Medulla oblongata (tissue), 1 donor: ENCODE results near the gene RHBDF2.
A peak's percentile ranks its signal among the peaks of the same experiment; 100 is the strongest.

Experiments used
- DNase-seq: peaks from one replicate; pipeline ENCODE4 v3.0.0-alpha.2; 2015; ENCODE audit errors: extremely low spot score

RHBDF2 gene

DNA sequence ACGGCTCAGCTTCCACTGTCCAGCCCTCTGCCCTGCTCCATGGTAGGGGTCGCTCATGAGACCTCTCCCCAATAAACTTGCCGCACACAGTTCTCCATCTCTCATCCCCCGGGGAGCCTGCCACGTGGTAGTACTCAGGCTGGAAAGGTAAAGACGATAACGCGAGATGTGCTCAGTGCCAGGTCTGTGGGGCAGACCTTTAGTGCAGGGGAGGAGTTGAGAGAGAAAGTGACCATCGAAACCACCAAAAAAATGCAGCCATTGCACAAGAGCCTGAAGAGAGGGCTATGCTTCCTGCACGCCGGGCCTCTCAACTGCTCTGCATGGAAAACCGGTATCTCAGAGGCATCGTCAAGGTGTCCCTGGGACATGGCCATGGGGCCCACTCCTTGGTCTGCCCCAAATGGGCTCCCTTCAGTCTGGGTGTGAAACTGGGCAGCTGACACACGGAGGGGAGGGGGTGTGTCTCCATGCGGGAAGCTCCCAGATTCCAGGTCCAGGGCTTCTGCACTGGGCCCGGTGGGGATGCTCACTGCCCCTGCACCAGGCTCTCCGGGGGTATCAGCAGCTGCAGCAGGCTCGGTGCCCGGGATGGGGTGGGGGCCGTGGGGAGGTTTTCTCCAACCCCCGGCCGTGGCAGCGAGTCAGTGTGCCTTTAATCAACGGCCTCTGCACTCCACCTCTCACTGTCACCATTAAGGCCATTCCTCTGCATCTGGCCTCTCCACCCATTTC is 38.5 kb downstream of the RHBDF2 start:
- no peak for DNase-seq

DNA sequence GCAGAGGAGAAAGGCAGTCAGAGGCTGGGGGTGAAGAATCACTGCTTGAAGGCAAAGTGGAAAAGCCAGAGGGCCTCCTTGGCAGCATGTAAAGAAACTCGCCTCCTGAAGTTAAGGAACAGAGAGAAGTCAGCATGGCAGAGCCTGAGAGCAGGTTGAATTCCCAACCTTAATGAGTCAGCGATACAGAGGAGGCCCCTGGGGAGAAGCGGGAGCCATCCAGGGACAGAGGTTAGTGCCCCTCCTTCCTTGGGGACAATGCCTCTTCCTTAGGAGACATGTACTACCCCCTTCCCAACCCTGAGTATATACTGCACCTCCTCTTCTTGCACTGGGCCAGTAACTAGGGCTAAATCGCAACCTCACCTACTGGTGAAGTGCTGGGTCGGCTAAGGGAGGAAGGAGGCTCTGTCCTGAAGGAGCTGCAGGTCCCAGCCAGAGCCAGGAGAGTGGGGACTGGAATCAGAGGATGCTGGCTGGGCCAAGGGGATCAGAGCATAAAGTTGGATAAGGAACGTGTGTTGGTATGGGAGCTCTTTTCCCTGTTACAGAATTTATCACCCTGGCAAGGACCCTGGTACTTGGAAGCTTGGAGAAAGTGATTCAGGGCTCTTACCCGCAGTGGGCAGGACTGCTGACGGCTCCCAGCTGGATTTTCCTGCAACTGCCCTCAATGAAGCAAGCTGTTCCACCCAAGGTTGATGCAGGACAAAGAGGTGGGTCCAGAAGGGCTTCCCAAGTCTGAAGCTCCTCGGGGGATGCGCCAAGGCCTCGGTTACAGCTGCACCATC is 39.3 kb downstream of the RHBDF2 start:
- DNase-seq, result no peak

- DNase-seq, result no peak
Measured at GRCh38 chr17:76459674-76460073, 41.5 kb downstream of the RHBDF2 start.

DNA sequence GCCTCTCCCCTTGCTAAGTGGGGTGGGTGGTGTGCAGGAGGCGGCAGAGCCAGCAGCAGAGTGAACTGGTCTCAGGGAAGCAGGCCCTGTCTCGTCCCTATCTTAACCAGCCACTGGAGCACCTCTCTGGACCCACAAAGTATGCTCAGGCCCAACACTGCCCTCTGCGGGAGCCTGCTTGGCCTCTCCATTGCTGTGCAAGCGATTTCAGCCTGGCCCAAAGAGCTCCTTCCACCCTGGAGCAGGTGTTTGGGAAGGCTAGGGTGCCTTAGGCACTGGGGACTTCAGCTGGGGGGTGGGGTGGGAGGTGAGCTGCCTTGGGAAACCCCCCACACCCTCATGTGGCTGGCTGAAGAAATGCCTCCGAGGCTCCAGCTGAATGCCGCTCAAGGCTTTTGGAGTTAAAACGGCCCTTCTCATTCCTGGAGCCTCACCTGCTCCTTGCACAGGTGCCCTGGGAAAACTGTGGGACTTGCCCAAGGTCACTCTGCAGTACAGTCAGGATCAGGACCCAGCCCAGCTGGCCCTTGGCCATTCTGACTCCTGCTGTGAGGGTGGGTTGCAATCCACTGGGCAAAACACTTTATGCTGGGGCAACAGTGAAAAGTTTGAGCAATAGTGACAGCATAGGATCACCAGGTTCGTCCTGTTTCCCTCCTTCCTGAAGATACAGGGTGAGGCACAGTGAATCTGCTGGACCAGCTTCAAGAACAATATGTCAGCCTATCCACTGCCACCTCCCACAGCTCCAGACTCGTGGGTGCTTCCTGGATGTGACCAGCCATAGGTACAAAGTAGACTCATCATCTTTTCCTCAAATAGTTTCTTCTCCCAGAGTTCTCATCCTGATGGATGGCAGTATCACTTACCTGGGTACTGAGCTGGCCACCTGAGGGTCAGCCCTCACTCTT is 42.4 kb downstream of the RHBDF2 start:
- DNase-seq, result no peak

DNA sequence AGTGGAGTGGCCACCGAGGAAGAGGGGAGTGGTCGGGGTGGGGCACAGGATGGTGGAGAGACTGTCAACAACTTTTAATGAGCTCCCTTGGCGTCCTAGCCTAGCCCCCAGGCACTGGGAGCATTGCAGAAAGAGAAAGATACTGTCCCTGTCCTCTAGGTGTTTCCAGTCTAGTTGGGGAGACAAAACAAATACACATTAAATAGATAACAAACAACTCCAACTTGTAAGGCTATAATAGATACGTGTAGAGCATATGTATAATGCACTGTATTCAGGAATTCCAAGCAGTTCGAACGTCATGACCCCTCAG is 47.8 kb downstream of the RHBDF2 start:
- no peak for DNase-seq

DNA sequence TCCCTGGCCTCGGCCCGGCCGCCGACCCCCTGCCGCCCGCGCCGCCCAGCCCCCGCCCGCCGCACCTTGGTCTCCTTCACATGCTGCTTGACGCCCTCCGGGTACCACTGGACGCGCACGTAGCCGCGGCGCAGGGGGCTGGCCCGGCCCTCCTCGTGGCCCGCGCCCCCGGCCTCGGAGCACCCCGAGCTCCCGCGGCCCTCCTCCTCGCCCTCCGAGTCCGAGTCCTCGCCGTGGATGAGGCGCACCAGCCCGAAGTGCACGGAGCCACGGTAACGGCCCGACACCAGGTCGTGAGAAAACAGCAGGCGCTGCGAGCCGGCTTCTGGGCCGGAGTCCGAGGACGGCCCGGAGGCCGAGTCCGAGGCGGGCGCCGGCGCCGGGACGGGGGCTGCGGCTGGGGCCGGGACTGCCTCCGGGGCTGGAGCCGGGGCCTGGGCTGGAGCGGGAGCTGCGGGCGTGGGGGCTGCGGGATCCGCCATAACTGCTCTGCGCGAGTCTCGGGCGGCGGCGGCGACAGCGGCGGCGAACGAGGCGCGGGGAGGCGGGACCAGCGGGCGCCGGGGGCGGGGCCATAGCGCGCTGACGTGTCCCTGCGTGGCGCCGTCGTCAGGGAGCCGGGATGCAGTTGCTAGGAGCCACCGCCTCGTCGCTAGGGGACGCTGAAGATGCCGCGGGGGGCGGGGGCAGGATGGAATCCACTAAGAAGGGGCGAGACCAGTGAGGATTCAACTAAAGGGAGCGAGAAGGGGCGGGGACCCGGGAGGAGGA is 48.4 kb downstream of the RHBDF2 start, which contains the start of gene UBE2O:
Gene UBE2O, minus strand, starts transcription at position 493 of the 771 bp plus-strand sequence. Its CDS starts 11 bp downstream, at position 482.
- peak; percentile 83 for DNase-seq

- no peak for DNase-seq
Measured at GRCh38 chr17:76452127-76452659, 49.0 kb downstream of the RHBDF2 start.

DNA sequence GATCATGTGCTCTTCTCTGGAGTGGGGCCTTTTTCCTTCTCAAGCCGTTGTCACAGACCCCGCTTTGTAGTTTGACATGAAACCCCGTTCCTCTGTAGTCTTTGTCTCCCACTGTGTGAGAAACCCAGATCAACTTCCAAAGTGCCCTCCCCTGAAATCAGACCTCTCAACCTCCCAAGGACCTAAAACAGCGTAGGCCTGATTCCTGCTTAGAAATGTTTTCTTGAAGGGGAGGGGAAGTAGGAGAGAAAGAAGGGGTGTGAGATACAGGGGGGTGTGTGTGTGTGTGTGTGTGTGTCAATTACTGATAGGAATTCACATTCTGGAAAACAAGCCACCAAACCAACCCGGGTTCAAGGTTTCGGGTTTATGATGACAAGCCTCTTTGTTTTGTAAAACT is 49.7 kb downstream of the RHBDF2 start:
- no peak for DNase-seq

DNA sequence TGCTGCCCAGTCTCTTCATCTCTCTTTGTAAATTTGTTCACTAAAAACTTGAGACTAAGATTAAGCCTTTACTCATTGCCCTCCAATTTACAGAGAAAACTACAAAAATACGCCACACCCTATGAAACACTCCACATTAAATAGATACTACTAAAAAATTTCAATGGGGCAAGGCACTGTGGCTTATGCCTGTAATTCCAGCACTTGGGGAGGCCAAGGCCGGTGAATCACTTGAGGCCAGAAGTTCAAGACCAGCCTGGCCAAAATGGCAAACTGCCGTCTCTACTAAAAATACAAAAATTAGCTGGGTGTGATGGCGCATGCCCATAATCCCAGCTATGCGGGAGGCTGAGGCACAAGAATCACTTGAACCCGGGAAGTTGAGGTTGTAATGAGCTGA is 52.1 kb downstream of the RHBDF2 start:
- no peak for DNase-seq

DNA sequence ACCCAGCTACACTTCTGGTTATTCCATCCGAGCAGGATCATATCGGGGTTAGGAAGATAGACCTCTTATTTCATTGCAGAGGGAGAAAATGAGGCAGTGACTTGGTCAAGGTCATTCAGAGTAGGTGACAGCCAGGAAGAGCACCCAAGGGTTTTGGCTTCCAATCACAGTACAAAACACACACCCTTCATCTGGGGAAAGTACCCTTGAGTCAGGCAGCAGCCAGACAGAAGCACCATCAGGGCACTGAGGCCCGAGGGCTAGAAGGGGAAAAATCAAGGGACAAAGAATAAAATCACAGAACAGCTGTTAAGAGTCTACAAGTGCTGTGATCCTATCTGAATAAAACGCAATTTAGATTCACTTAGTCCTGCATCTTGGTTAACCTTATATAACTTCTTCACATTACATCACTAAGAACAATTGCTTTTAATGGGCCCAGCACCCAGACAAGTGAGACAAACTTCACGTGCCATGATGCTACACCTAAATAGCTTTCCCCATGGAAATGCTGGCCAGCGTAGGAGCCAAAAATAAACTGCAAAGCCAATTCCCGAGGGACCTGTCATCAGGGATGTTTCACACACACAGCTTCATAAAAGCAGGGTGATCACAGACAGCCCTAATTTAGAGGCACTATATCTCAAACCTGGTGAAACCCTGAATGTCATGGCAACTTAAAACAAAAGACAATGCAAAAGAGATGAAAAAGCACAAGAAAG is 53.1 kb downstream of the RHBDF2 start:
- DNase-seq, result no peak

- no peak for DNase-seq
Measured at GRCh38 chr17:76446449-76447231, 54.6 kb downstream of the RHBDF2 start.

DNA sequence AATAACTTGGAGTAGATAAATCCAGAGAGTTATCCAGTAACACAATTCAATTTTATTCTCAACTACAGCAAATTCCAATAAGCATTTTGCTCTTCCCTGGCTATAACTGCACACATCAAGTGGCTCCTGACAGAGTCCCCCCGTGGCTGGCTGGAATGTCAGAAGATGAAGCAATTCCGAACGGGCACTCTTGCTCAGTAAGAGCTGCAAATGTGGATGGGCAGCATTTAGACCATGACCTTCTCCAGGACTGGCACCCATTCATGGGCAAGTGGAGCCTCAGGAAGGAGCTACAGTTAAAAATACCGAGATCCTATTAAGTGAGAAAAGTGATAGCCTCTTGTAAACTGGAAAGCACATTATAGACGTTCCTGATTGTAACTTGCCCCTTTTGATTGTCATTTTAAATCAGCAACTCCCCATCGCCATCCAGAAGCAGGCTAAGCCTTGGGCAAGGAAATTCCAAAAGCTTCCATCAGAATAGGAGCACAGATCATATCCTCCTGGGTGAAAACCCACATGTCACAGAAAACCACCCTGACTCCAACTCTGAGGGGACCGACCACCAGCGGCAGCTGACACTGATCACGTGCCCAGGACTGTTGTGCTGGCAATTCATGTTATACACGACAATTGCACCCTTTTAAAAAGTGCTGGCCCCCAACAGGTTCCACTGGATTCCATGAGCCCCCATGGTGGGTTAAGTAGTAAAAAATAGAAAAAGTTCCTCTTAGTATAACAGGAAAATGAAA is 55.4 kb downstream of the RHBDF2 start:
- DNase-seq, result no peak

- DNase-seq, result no peak
Measured at GRCh38 chr17:76444518-76445311, 56.5 kb downstream of the RHBDF2 start.

GRCh38 chr17:76442341-76443338 is 58.6 kb downstream of the RHBDF2 start:
- no peak for DNase-seq

- no peak for DNase-seq
Measured at GRCh38 chr17:76441686-76442340, 59.4 kb downstream of the RHBDF2 start.

- no peak for DNase-seq
Measured at GRCh38 chr17:76440751-76441362, 60.4 kb downstream of the RHBDF2 start.
